NB4 (cell line): Measurements from ENCODE around the gene ERCC3.

Experiments used
- CTCF ChIP-seq: IDR thresholded peaks from one replicate; pipeline ENCODE4 v1.5.1; 2012; ENCODE audit warnings: low read depth, low read length
- MYC ChIP-seq: IDR thresholded peaks from 2 replicates; pipeline ENCODE4 v1.6.1; 2011; ENCODE audit warnings: low read depth, low read length
- POLR2A ChIP-seq: IDR thresholded peaks from 2 replicates; pipeline ENCODE4 v1.6.1; 2011; ENCODE audit warnings: mild to moderate bottlenecking; ENCODE audit not compliant: insufficient read length; ENCODE audit errors: extremely low read depth
- TF ChIP-seq, protein P1 (sequence below): IDR thresholded peaks from 2 replicates; pipeline ENCODE4 v1.6.1; 2011; ENCODE audit warnings: low read depth, low read length

- TF ChIP-seq POLR2A: no peak
- TF ChIP-seq CTCF: no peak
- TF ChIP-seq, protein P1, sequence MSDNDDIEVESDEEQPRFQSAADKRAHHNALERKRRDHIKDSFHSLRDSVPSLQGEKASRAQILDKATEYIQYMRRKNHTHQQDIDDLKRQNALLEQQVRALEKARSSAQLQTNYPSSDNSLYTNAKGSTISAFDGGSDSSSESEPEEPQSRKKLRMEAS: no peak
- TF ChIP-seq MYC: no peak
Observed at GRCh38 chr2:127279781-127280180, 14.2 kb downstream of the ERCC3 start.
